ENCODE results near the gene IST1. TPM values are rescaled to one million over a fixed set of nuclear protein-coding genes. Genes with fewer than 3 reads are reported as not detected.
"Not testable (repeated sequence)": the region's sequence is repeated elsewhere in the genome, so short reads cannot be mapped to it uniquely, and the experiment has no call there.

The IST1 gene
- total and polyA plus RNA-seq, 2 experiments from 2014 or later = 102 to 175 TPM

- H3K36me3 ChIP-seq (ENCODE audit: low read depth) = peaks cover 8% of the 10 kb centered on the region; the same call in 1 of the 2 replicates
These were observed 31.3 kb upstream of the IST1 start for GRCh38 chr16:71863995-71864394.

GRCh38 chr16:71865173-71865863 is 30.0 kb upstream of the IST1 start:
- Histone ChIP-seq H3K9ac (no peak overlapping the region), H3K79me2 (ENCODE audit: insufficient read depth) (no peaks in the 10 kb centered on the region), H3K9me2 (ENCODE audit: insufficient read depth) (no peaks in the 10 kb centered on the region), H2AFZ (no peak overlapping the region), H3K4me2 (ENCODE audit: unreplicated experiment) (no peak overlapping the region), H3K27ac (no peak overlapping the region), H3K9me3 (ENCODE audit: low read depth) (no peaks in the 10 kb centered on the region), H3F3A (ENCODE audit: insufficient read depth) (no peaks in the 10 kb centered on the region), H3K4me1 (ENCODE audit: insufficient read depth) (no peaks in the 10 kb centered on the region), H3K4me3 (no peak overlapping the region), H3K27me3 (replicated peaks; ENCODE audit: insufficient read depth) (no peaks in the 10 kb centered on the region), H3K36me3 (ENCODE audit: low read depth) (0 out of 2 replicates have a peak, but pooled peaks cover 4% of the 10 kb centered on the region), H4K20me1 (ENCODE audit: insufficient read depth) (no peaks in the 10 kb centered on the region)
- no peak for TF ChIP-seq EZH2 (IDR thresholded peaks at IDR 0.05; ENCODE audit: insufficient read depth, poor library complexity, severe bottlenecking)
- TF ChIP-seq EZH2phosphoT487 (IDR thresholded peaks at IDR 0.05; ENCODE audit: insufficient read depth, low read depth) = no peak
- no peak for DNase-seq
- in situ Hi-C loops (cut with MboI) = no loop called here
- 75 to 76% methylated on average over 7 of the region's 7 CpGs for WGBS, 2 experiments (ENCODE audit: low coverage in 1 of 2, low lambda C conversion rate in 2 of 2, missing lambda C conversion rate in 2 of 2)

More at GRCh38 chr16:71863995-71864394, 31.3 kb upstream of the IST1 start:
- no peak overlapping the region for H3K4me3 ChIP-seq
- WGBS, 2 experiments (ENCODE audit: low coverage in 1 of 2, low lambda C conversion rate in 2 of 2, missing lambda C conversion rate in 2 of 2) = 96 to 97% methylated on average over 5 of the region's 5 CpGs
- no peak for DNase-seq
- no peak overlapping the region for H3K27ac ChIP-seq
- in situ Hi-C loops (cut with MboI) = no loop called here
- no peak overlapping the region for H3K4me2 ChIP-seq (ENCODE audit: unreplicated experiment)
- H3K9me3 ChIP-seq (ENCODE audit: low read depth) = no peaks in the 10 kb centered on the region
- no peaks in the 10 kb centered on the region for H4K20me1 ChIP-seq (ENCODE audit: insufficient read depth)
- H3K9me2 ChIP-seq (ENCODE audit: insufficient read depth) = no peaks in the 10 kb centered on the region
- no peaks in the 10 kb centered on the region for H3K4me1 ChIP-seq (ENCODE audit: insufficient read depth)
- no peak for TF ChIP-seq EZH2phosphoT487 (IDR thresholded peaks at IDR 0.05; ENCODE audit: insufficient read depth, low read depth)
- no peak overlapping the region for H2AFZ ChIP-seq
- no peak overlapping the region for H3K9ac ChIP-seq
- no peaks in the 10 kb centered on the region for H3K27me3 ChIP-seq (replicated peaks; ENCODE audit: insufficient read depth)
- H3K79me2 ChIP-seq (ENCODE audit: insufficient read depth) = no peaks in the 10 kb centered on the region
- 0 out of 2 replicates have a peak, but pooled peaks cover 3% of the 10 kb centered on the region for H3F3A ChIP-seq (ENCODE audit: insufficient read depth)

- H3K27ac ChIP-seq; H3K36me3 ChIP-seq (ENCODE audit: low read depth); H3F3A ChIP-seq (ENCODE audit: insufficient read depth); H3K9ac ChIP-seq; H3K4me3 ChIP-seq; H3K9me2 ChIP-seq (ENCODE audit: insufficient read depth); H2AFZ ChIP-seq; H3K4me2 ChIP-seq (ENCODE audit: unreplicated experiment); H3K4me1 ChIP-seq (ENCODE audit: insufficient read depth); H4K20me1 ChIP-seq (ENCODE audit: insufficient read depth); H3K9me3 ChIP-seq (ENCODE audit: low read depth); in situ Hi-C loops (cut with MboI); H3K27me3 ChIP-seq (replicated peaks; ENCODE audit: insufficient read depth); H3K79me2 ChIP-seq (ENCODE audit: insufficient read depth); DNase-seq: not testable (repeated sequence)
- 98 to 100% methylated on average over 6 of the region's 6 CpGs for WGBS, 2 experiments (ENCODE audit: low coverage in 1 of 2, low lambda C conversion rate in 2 of 2, missing lambda C conversion rate in 2 of 2)
These were observed 28.2 kb upstream of the IST1 start for GRCh38 chr16:71867175-71867574.

- H3K36me3 ChIP-seq (ENCODE audit: low read depth) = peaks cover 4% of the 10 kb centered on the region; the same call in 1 of the 2 replicates
- no peak for DNase-seq
- H3K9me2 ChIP-seq (ENCODE audit: insufficient read depth) = no peaks in the 10 kb centered on the region
- H3F3A ChIP-seq (ENCODE audit: insufficient read depth) = no peaks in the 10 kb centered on the region
- no peak overlapping the region for H3K9ac ChIP-seq
- H4K20me1 ChIP-seq (ENCODE audit: insufficient read depth) = no peaks in the 10 kb centered on the region
- H2AFZ ChIP-seq = no peak overlapping the region
- no peaks in the 10 kb centered on the region for H3K79me2 ChIP-seq (ENCODE audit: insufficient read depth)
- no peak overlapping the region for H3K4me2 ChIP-seq (ENCODE audit: unreplicated experiment)
- no peak overlapping the region for H3K4me3 ChIP-seq
- H3K27ac ChIP-seq = no peak overlapping the region
- in situ Hi-C loops (cut with MboI) = no loop called here
- 98 to 100% methylated on average over 3 of the region's 3 CpGs for WGBS, 2 experiments (ENCODE audit: low coverage in 1 of 2, low lambda C conversion rate in 2 of 2, missing lambda C conversion rate in 2 of 2)
- TF ChIP-seq EZH2 (IDR thresholded peaks at IDR 0.05; ENCODE audit: insufficient read depth, poor library complexity, severe bottlenecking) = no peak
- TF ChIP-seq EZH2phosphoT487 (IDR thresholded peaks at IDR 0.05; ENCODE audit: insufficient read depth, low read depth) = no peak
- H3K9me3 ChIP-seq (ENCODE audit: low read depth) = no peaks in the 10 kb centered on the region
- H3K27me3 ChIP-seq (replicated peaks; ENCODE audit: insufficient read depth) = no peaks in the 10 kb centered on the region
- H3K4me1 ChIP-seq (ENCODE audit: insufficient read depth) = no peaks in the 10 kb centered on the region
These were observed 27.4 kb upstream of the IST1 start for GRCh38 chr16:71867939-71868338.

- 88 to 100% methylated on average over 1 of the region's 1 CpG for WGBS, 2 experiments (ENCODE audit: low coverage in 1 of 2, low lambda C conversion rate in 2 of 2, missing lambda C conversion rate in 2 of 2)
- no peak for DNase-seq
- no peak overlapping the region for H3K4me3 ChIP-seq
- H3K9me3 ChIP-seq (ENCODE audit: low read depth) = no peaks in the 10 kb centered on the region
- H3K9ac ChIP-seq = no peak overlapping the region
- in situ Hi-C loops (cut with MboI) = no loop called here
- no peaks in the 10 kb centered on the region; the same call in 1 of the 2 replicates for H3K36me3 ChIP-seq (ENCODE audit: low read depth)
- no peaks in the 10 kb centered on the region for H4K20me1 ChIP-seq (ENCODE audit: insufficient read depth)
- no peak overlapping the region for H2AFZ ChIP-seq
- H3K27me3 ChIP-seq (replicated peaks; ENCODE audit: insufficient read depth) = no peaks in the 10 kb centered on the region
- H3K9me2 ChIP-seq (ENCODE audit: insufficient read depth) = no peaks in the 10 kb centered on the region
- H3K4me1 ChIP-seq (ENCODE audit: insufficient read depth) = no peaks in the 10 kb centered on the region
- no peak overlapping the region for H3K4me2 ChIP-seq (ENCODE audit: unreplicated experiment)
- H3K27ac ChIP-seq = no peak overlapping the region
- no peaks in the 10 kb centered on the region for H3K79me2 ChIP-seq (ENCODE audit: insufficient read depth)
- no peaks in the 10 kb centered on the region for H3F3A ChIP-seq (ENCODE audit: insufficient read depth)
- TF ChIP-seq EZH2phosphoT487 (IDR thresholded peaks at IDR 0.05; ENCODE audit: insufficient read depth, low read depth) = no peak
- no peak for TF ChIP-seq EZH2 (IDR thresholded peaks at IDR 0.05; ENCODE audit: insufficient read depth, poor library complexity, severe bottlenecking)
These were observed 26.2 kb upstream of the IST1 start for GRCh38 chr16:71869089-71869488.
